MG63 (cell line): ENCODE data around the gene METTL2B. TPM values are rescaled to one million over a fixed set of nuclear protein-coding genes. Genes with fewer than 3 reads are reported as not detected.
A peak's percentile ranks its signal among the peaks of the same experiment; 100 is the strongest.
"Not testable (repeated sequence)": the region's sequence is repeated elsewhere in the genome, so short reads cannot be mapped to it uniquely, and the experiment has no call there.

Source experiments
- DNase-seq: peaks from one replicate; pipeline ENCODE4 v3.0.0-alpha.2; 2020
- H3K27me3 ChIP-seq: fragments of 250-450 bp; sonication (Bioruptor Pico); 2 replicates; pipeline ENCODE4 v1.5.1; 2020; ENCODE audit warnings: mild to moderate bottlenecking, moderate library complexity
- H3K36me3 ChIP-seq: fragments of 250-450 bp; sonication (Bioruptor Pico); 2 replicates; pipeline ENCODE4 v1.5.1; 2020; ENCODE audit warnings: mild to moderate bottlenecking, moderate library complexity
- H3K4me3 ChIP-seq: fragments of 250-450 bp; sonication (Bioruptor Pico); 2 replicates; pipeline ENCODE4 v1.5.1; 2020; ENCODE audit warnings: mild to moderate bottlenecking, moderate library complexity
- H3K9me3 ChIP-seq: fragments of 250-450 bp; sonication (Bioruptor Pico); 2 replicates; pipeline ENCODE4 v1.5.1; 2020; ENCODE audit warnings: mild to moderate bottlenecking, moderate library complexity
- total RNA-seq: library from RNA; depleted of rRNA; stranded (reverse); fragments of >200 nt; shearing (Covaris generic); gene quantifications from 2 replicates; pipeline ENCODE4 v1.2.3, GENCODE V29; 2014; ENCODE audit warnings: low replicate concordance; rRNA removed

Gene METTL2B
- total RNA-seq, 1 experiment from 2014 or later = 17.2 TPM

GRCh38 chr7:128532956-128533355 lies 56.4 kb downstream of the METTL2B start:
- DNase-seq, H3K27me3 ChIP-seq, H3K36me3 ChIP-seq, H3K9me3 ChIP-seq: not testable (repeated sequence)
- peak overlapping the region; percentile 63 for H3K4me3 ChIP-seq

GRCh38 chr7:128537410-128537809 lies 60.9 kb downstream of the METTL2B start:
- H3K4me3 ChIP-seq, DNase-seq, H3K27me3 ChIP-seq, H3K36me3 ChIP-seq, H3K9me3 ChIP-seq: not testable (repeated sequence)

GRCh38 chr7:128542530-128542929 lies 66.0 kb downstream of the METTL2B start:
- H3K27me3 ChIP-seq, H3K36me3 ChIP-seq, H3K4me3 ChIP-seq, DNase-seq, H3K9me3 ChIP-seq: not testable (repeated sequence)

- not testable (repeated sequence) for H3K9me3 ChIP-seq, H3K36me3 ChIP-seq, H3K27me3 ChIP-seq, H3K4me3 ChIP-seq, DNase-seq
These were observed 66.8 kb downstream of the METTL2B start for GRCh38 chr7:128543300-128543699.

GRCh38 chr7:128546319-128546851 lies 69.8 kb downstream of the METTL2B start:
- not testable (repeated sequence) for H3K27me3 ChIP-seq, DNase-seq, H3K36me3 ChIP-seq, H3K9me3 ChIP-seq, H3K4me3 ChIP-seq

GRCh38 chr7:128550920-128551319 lies 74.4 kb downstream of the METTL2B start:
- Histone ChIP-seq H3K9me3 (no peaks in the 10 kb centered on the region), H3K27me3 (no peaks in the 10 kb centered on the region), H3K4me3 (no peak overlapping the region), H3K36me3 (no peaks in the 10 kb centered on the region)
- DNase-seq = no peak

- H3K36me3 ChIP-seq, DNase-seq, H3K4me3 ChIP-seq, H3K9me3 ChIP-seq, H3K27me3 ChIP-seq: not testable (repeated sequence)
These were observed 77.8 kb downstream of the METTL2B start for GRCh38 chr7:128554394-128554793.

Other genes starting within 250 kb of the METTL2B start
- not detected in 2 replicates for gene LEP, start 235.5 kb upstream of the METTL2B start, total RNA-seq
- gene RBM28, start 132.8 kb upstream of the METTL2B start, total RNA-seq = 10.0 and 13.2 TPM in 2 replicates
- gene PRRT4, start 115.1 kb upstream of the METTL2B start, total RNA-seq = not detected in 2 replicates
- 42.1 and 67.6 TPM in 2 replicates for gene IMPDH1, start 66.8 kb upstream of the METTL2B start, total RNA-seq
- gene HILPDA, start 20.9 kb upstream of the METTL2B start, total RNA-seq = 7.6 and 10.0 TPM in 2 replicates
- gene GARIN1A, start 195.5 kb downstream of the METTL2B start, total RNA-seq = 0.02 and 0.46 TPM in 2 replicates